ENCODE data around the gene HSF2BP. TPM values are rescaled to one million over a fixed set of nuclear protein-coding genes. Genes with fewer than 3 reads are reported as not detected.
"Not testable (repeated sequence)": the region's sequence is repeated elsewhere in the genome, so short reads cannot be mapped to it uniquely, and the experiment has no call there.

HSF2BP gene
- total and polyA plus RNA-seq, 7 donors = 0.16 to 0.83 (median 0.46) TPM

GRCh38 chr21:43572446-43572845 lies 86.8 kb downstream of the HSF2BP start:
- Histone ChIP-seq H3K27me3 (no peaks in the 10 kb centered on the region), H3K9me3 (no peaks in the 10 kb centered on the region), H3K4me1 (peaks cover 0 to 30% (median 21%) of the 10 kb centered on the region in 4 donors), H3K36me3 (no peaks in the 10 kb centered on the region), H3K4me3 (no peak overlapping the region), H3K27ac (peak overlapping the region in 2 of 4 donors; percentile 87 to 92)
- WGBS, 2 donors = 54 to 72% methylated on average over 5 of the region's 5 CpGs
- no peak for DNase-seq
- intact Hi-C loops (cut with DNase I) = no loop called here
- TF ChIP-seq CTCF (IDR thresholded peaks at IDR 0.05) = no peak
- no peak for TF ChIP-seq EP300 (IDR thresholded peaks at IDR 0.05)
- no peak for TF ChIP-seq POLR2AphosphoS5 (IDR thresholded peaks at IDR 0.05)
- TF ChIP-seq POLR2A (IDR thresholded peaks at IDR 0.05) = no peak

- DNase-seq = no peak
- TF ChIP-seq EP300 (IDR thresholded peaks at IDR 0.05) = no peak
- no peak for TF ChIP-seq POLR2AphosphoS5 (IDR thresholded peaks at IDR 0.05)
- TF ChIP-seq CTCF (IDR thresholded peaks at IDR 0.05) = no peak
- TF ChIP-seq POLR2A (IDR thresholded peaks at IDR 0.05) = no peak
- Histone ChIP-seq H3K4me1 (peaks cover 0 to 30% (median 21%) of the 10 kb centered on the region in 4 donors), H3K27ac (peak overlapping the region in 2 of 4 donors; percentile 87 to 92), H3K27me3 (no peaks in the 10 kb centered on the region), H3K9me3 (no peaks in the 10 kb centered on the region), H3K4me3 (no peak overlapping the region), H3K36me3 (no peaks in the 10 kb centered on the region)
- WGBS, 2 donors = 86 to 90% methylated on average over 6 of the region's 6 CpGs
- intact Hi-C loops (cut with DNase I) = no loop called here
Measured at GRCh38 chr21:43571976-43572375, 87.3 kb downstream of the HSF2BP start.

GRCh38 chr21:43570195-43570594 lies 89.1 kb downstream of the HSF2BP start:
- H3K4me3 ChIP-seq; intact Hi-C loops (cut with DNase I); H3K36me3 ChIP-seq; DNase-seq; H3K27ac ChIP-seq; H3K9me3 ChIP-seq; H3K27me3 ChIP-seq: not testable (repeated sequence)
- WGBS, 2 donors = no CpG with 5 or more reads among the region's 3 CpGs
- peaks cover 0 to 23% (median 11%) of the 10 kb centered on the region in 4 donors for H3K4me1 ChIP-seq

GRCh38 chr21:43562451-43562850 lies 96.8 kb downstream of the HSF2BP start:
- H3K36me3 ChIP-seq; H3K27me3 ChIP-seq; intact Hi-C loops (cut with DNase I); H3K9me3 ChIP-seq; H3K4me3 ChIP-seq; H3K27ac ChIP-seq; DNase-seq; H3K4me1 ChIP-seq: not testable (repeated sequence)
- WGBS, 2 donors = no CpG with 5 or more reads among the region's 5 CpGs

GRCh38 chr21:43540561-43540960 lies 118.7 kb downstream of the HSF2BP start:
- H3K36me3 ChIP-seq; H3K27me3 ChIP-seq; intact Hi-C loops (cut with DNase I); DNase-seq; H3K27ac ChIP-seq; H3K9me3 ChIP-seq; H3K4me1 ChIP-seq; H3K4me3 ChIP-seq: not testable (repeated sequence)
- no CpG with 5 or more reads among the region's 2 CpGs for WGBS, 2 donors

GRCh38 chr21:43522495-43523131 lies 136.7 kb downstream of the HSF2BP start:
- intact Hi-C loops (cut with DNase I); H3K27me3 ChIP-seq; H3K36me3 ChIP-seq; H3K27ac ChIP-seq; H3K9me3 ChIP-seq; H3K4me1 ChIP-seq; DNase-seq; H3K4me3 ChIP-seq: not testable (repeated sequence)
- WGBS, 2 donors = no CpG with 5 or more reads among the region's 8 CpGs

GRCh38 chr21:43517701-43518100 lies 141.6 kb downstream of the HSF2BP start:
- H3K4me1 ChIP-seq; H3K4me3 ChIP-seq; H3K27ac ChIP-seq; DNase-seq; H3K36me3 ChIP-seq; intact Hi-C loops (cut with DNase I); H3K27me3 ChIP-seq; H3K9me3 ChIP-seq: not testable (repeated sequence)
- no CpG with 5 or more reads among the region's 6 CpGs for WGBS, 2 donors

GRCh38 chr21:43516860-43517627 lies 142.2 kb downstream of the HSF2BP start:
- DNase-seq; H3K36me3 ChIP-seq; H3K27me3 ChIP-seq; intact Hi-C loops (cut with DNase I); H3K4me1 ChIP-seq; H3K27ac ChIP-seq; H3K4me3 ChIP-seq; H3K9me3 ChIP-seq: not testable (repeated sequence)
- no CpG with 5 or more reads among the region's 10 CpGs for WGBS, 2 donors

GRCh38 chr21:43516295-43516847 lies 142.9 kb downstream of the HSF2BP start:
- intact Hi-C loops (cut with DNase I) = not testable (repeated sequence)

GRCh38 chr21:43514834-43515233 lies 144.5 kb downstream of the HSF2BP start:
- no CpG with 5 or more reads among the region's 3 CpGs for WGBS, 2 donors
- H3K36me3 ChIP-seq; H3K4me3 ChIP-seq; H3K4me1 ChIP-seq; DNase-seq; intact Hi-C loops (cut with DNase I); H3K27ac ChIP-seq; H3K9me3 ChIP-seq; H3K27me3 ChIP-seq: not testable (repeated sequence)

More at GRCh38 chr21:43516295-43516847, 142.9 kb downstream of the HSF2BP start:
- not testable (repeated sequence) for H3K4me3 ChIP-seq, H3K27me3 ChIP-seq, H3K36me3 ChIP-seq, H3K27ac ChIP-seq, H3K9me3 ChIP-seq, H3K4me1 ChIP-seq, DNase-seq
- no CpG with 5 or more reads among the region's 4 CpGs for WGBS, 2 donors
